HG03432 (cell line): ENCODE measurements around the gene DUSP3.
"Not testable (repeated sequence)": the region's sequence is repeated elsewhere in the genome, so short reads cannot be mapped to it uniquely, and the experiment has no call there.

Source experiments
- ATAC-seq: cut with Tn5 transposase; IDR thresholded peaks from one replicate; pipeline ENCODE4 v1.9.1; 2021; ENCODE audit warnings: mild to moderate bottlenecking, moderate library complexity; ENCODE audit not compliant: unreplicated experiment

DUSP3 gene

GRCh38 chr17:43803758-43804157 lies 25.0 kb upstream of the DUSP3 start:
- no peak for ATAC-seq

- ATAC-seq = no peak
These were observed 23.1 kb upstream of the DUSP3 start for GRCh38 chr17:43801844-43802243.

- no peak for ATAC-seq
These were observed 22.0 kb upstream of the DUSP3 start for GRCh38 chr17:43800736-43801135.

- ATAC-seq = no peak
These were observed 20.3 kb upstream of the DUSP3 start for GRCh38 chr17:43799047-43799446.

GRCh38 chr17:43798024-43798423 lies 19.2 kb upstream of the DUSP3 start:
- ATAC-seq = not testable (repeated sequence)

GRCh38 chr17:43792668-43793067 lies 13.9 kb upstream of the DUSP3 start:
- not testable (repeated sequence) for ATAC-seq

- no peak for ATAC-seq
These were observed 12.8 kb upstream of the DUSP3 start for GRCh38 chr17:43791589-43791988.

GRCh38 chr17:43790311-43790940 lies 11.6 kb upstream of the DUSP3 start:
- ATAC-seq = no peak

GRCh38 chr17:43789482-43789881 lies 10.7 kb upstream of the DUSP3 start:
- ATAC-seq = no peak

- no peak for ATAC-seq
These were observed 9.8 kb upstream of the DUSP3 start for GRCh38 chr17:43788540-43788939.

- ATAC-seq = no peak
These were observed 9.0 kb upstream of the DUSP3 start for GRCh38 chr17:43787728-43788127.

- no peak for ATAC-seq
These were observed 5.9 kb upstream of the DUSP3 start for GRCh38 chr17:43784628-43785101.

GRCh38 chr17:43784068-43784467 lies 5.3 kb upstream of the DUSP3 start:
- no peak for ATAC-seq

- no peak for ATAC-seq
These were observed 4.3 kb upstream of the DUSP3 start for GRCh38 chr17:43782913-43783680.

- ATAC-seq = no peak
These were observed 1.4 kb upstream of the DUSP3 start, which contains the start of gene CFAP97D1 for GRCh38 chr17:43780135-43780534. Gene CFAP97D1, plus strand, starts transcription at chr17:43780435. Its CDS starts 28 bp downstream, at chr17:43780463.

GRCh38 chr17:43779145-43780125 lies 658 bp upstream of the DUSP3 start:
- ATAC-seq = peak; percentile 17

- ATAC-seq = no peak
These were observed 4.2 kb downstream of the DUSP3 start for GRCh38 chr17:43774304-43775250.

GRCh38 chr17:43772877-43773648 lies 5.7 kb downstream of the DUSP3 start:
- ATAC-seq = no peak

GRCh38 chr17:43771463-43771862 lies 7.3 kb downstream of the DUSP3 start:
- no peak for ATAC-seq
